Activated T-cell treated with anti-CD3 and anti-CD28 coated beads, Interleukin-2, amount 50 U/mL, for 72 hours (primary cell): ENCODE data around the gene KRT71. TPM values are rescaled to one million over a fixed set of nuclear protein-coding genes. Genes with fewer than 3 reads are reported as not detected.
A peak's percentile ranks its signal among the peaks of the same experiment; 100 is the strongest.

Experiments
- ATAC-seq, 2 donors: fragments of 150-1000 bp; cut with Tn5 transposase; replicated peaks in 1 of 2; 2 replicates each; pipeline ENCODE4 v1.10.0; 2021; ENCODE audit warnings: moderate library complexity in 2 of 2, mild to moderate bottlenecking in 1 of 2
- DNase-seq, 2 donors: peaks; one replicate each; pipeline ENCODE4 v3.0.0; 2021 to 2022; ENCODE audit warnings: mixed read lengths in 1 of 2
- H3K27ac Mint-ChIP-seq: one replicate; pipeline ENCODE4 v1.8.0; 2022; ENCODE audit warnings: mild to moderate bottlenecking, moderate library complexity, mixed read lengths
- H3K27me3 Mint-ChIP-seq: one replicate; pipeline ENCODE4 v1.8.0; 2022; ENCODE audit warnings: low read depth, mixed read lengths
- H3K36me3 Mint-ChIP-seq, 2 donors: one replicate each; pipeline ENCODE4 v1.8.0; 2022; ENCODE audit warnings: mixed read lengths in 2 of 2, mild to moderate bottlenecking in 1 of 2; ENCODE audit not compliant: insufficient read depth in 2 of 2
- H3K4me1 Mint-ChIP-seq: one replicate; pipeline ENCODE4 v1.8.0; 2022; ENCODE audit warnings: low read depth, mixed read lengths
- H3K4me3 Mint-ChIP-seq, 2 donors: one replicate each; pipeline ENCODE4 v1.8.0; 2022; ENCODE audit warnings: mild to moderate bottlenecking in 2 of 2, mixed read lengths in 2 of 2, moderate library complexity in 2 of 2
- H3K9me3 Mint-ChIP-seq, 2 donors: one replicate each; pipeline ENCODE4 v1.8.0; 2022; ENCODE audit warnings: mixed read lengths in 2 of 2
- total RNA-seq, 2 donors: library from RNA; stranded (reverse); gene quantifications; one replicate each; pipeline ENCODE4 v1.2.3, GENCODE V29; 2022

The KRT71 gene
- total RNA-seq, 2 donors from 2014 or later, result not detected

- H3K9me3 Mint-ChIP-seq, result no peaks in the 10 kb centered on the region
- ATAC-seq (peak; percentile 73 to 75), DNase-seq (peak; percentile 60 to 66)
- H3K36me3 Mint-ChIP-seq, result no peaks in the 10 kb centered on the region
- H3K4me3 Mint-ChIP-seq, result no peak overlapping the region
- no peaks in the 10 kb centered on the region for H3K27me3 Mint-ChIP-seq
- H3K4me1 Mint-ChIP-seq, result peaks cover 36% of the 10 kb centered on the region
- no peak overlapping the region for H3K27ac Mint-ChIP-seq
Measured at GRCh38 chr12:52582971-52583456, 30.1 kb upstream of the KRT71 start.

- Mint-ChIP-seq H3K36me3 (no peaks in the 10 kb centered on the region), H3K9me3 (no peaks in the 10 kb centered on the region), H3K27ac (no peak overlapping the region), H3K4me1 (peaks cover 36% of the 10 kb centered on the region), H3K27me3 (no peaks in the 10 kb centered on the region), H3K4me3 (no peak overlapping the region)
- ATAC-seq (peak in 1 of 2 donors; percentile 4), DNase-seq (no peak)
Measured at GRCh38 chr12:52582486-52582885, 29.5 kb upstream of the KRT71 start.

- no peaks in the 10 kb centered on the region for H3K27me3 Mint-ChIP-seq
- no peaks in the 10 kb centered on the region for H3K9me3 Mint-ChIP-seq
- ATAC-seq (no peak), DNase-seq (no peak)
- no peaks in the 10 kb centered on the region for H3K36me3 Mint-ChIP-seq
- no peak overlapping the region for H3K4me3 Mint-ChIP-seq
- peaks cover 28% of the 10 kb centered on the region for H3K4me1 Mint-ChIP-seq
- no peak overlapping the region for H3K27ac Mint-ChIP-seq
Measured at GRCh38 chr12:52581481-52581880, 28.5 kb upstream of the KRT71 start.

- DNase-seq (no peak), ATAC-seq (no peak)
- Mint-ChIP-seq H3K27me3 (no peaks in the 10 kb centered on the region), H3K4me1 (peaks cover 24% of the 10 kb centered on the region), H3K27ac (no peak overlapping the region), H3K9me3 (no peaks in the 10 kb centered on the region), H3K36me3 (no peaks in the 10 kb centered on the region), H3K4me3 (no peak overlapping the region)
Measured at GRCh38 chr12:52581066-52581465, 28.1 kb upstream of the KRT71 start.

- peaks cover 20% of the 10 kb centered on the region for H3K4me1 Mint-ChIP-seq
- H3K27me3 Mint-ChIP-seq, result no peaks in the 10 kb centered on the region
- no peak overlapping the region for H3K27ac Mint-ChIP-seq
Measured at GRCh38 chr12:52580496-52580895, 27.6 kb upstream of the KRT71 start.

GRCh38 chr12:52579468-52580465, 26.8 kb upstream of the KRT71 start:
- no peaks in the 10 kb centered on the region for H3K36me3 Mint-ChIP-seq
- no peak for ATAC-seq
- H3K27me3 Mint-ChIP-seq, result no peaks in the 10 kb centered on the region
- H3K9me3 Mint-ChIP-seq, result no peaks in the 10 kb centered on the region
- DNase-seq, result no peak
- H3K4me3 Mint-ChIP-seq, result no peak overlapping the region
- no peak overlapping the region for H3K27ac Mint-ChIP-seq
- H3K4me1 Mint-ChIP-seq, result peaks cover 14% of the 10 kb centered on the region

More at GRCh38 chr12:52580496-52580895, 27.6 kb upstream of the KRT71 start:
- Mint-ChIP-seq H3K4me3 (no peak overlapping the region), H3K9me3 (no peaks in the 10 kb centered on the region), H3K36me3 (no peaks in the 10 kb centered on the region)
- DNase-seq (no peak), ATAC-seq (no peak)

GRCh38 chr12:52578469-52578868, 25.5 kb upstream of the KRT71 start:
- H3K4me3 Mint-ChIP-seq, result no peak overlapping the region
- no peaks in the 10 kb centered on the region for H3K27me3 Mint-ChIP-seq
- H3K36me3 Mint-ChIP-seq, result no peaks in the 10 kb centered on the region
- ATAC-seq (no peak), DNase-seq (no peak)
- no peaks in the 10 kb centered on the region for H3K9me3 Mint-ChIP-seq
- no peak overlapping the region for H3K27ac Mint-ChIP-seq
- H3K4me1 Mint-ChIP-seq, result peaks cover 8% of the 10 kb centered on the region

GRCh38 chr12:52577316-52577715, 24.4 kb upstream of the KRT71 start:
- ATAC-seq (no peak), DNase-seq (no peak)
- Mint-ChIP-seq H3K36me3 (no peaks in the 10 kb centered on the region), H3K4me1 (peaks cover 10% of the 10 kb centered on the region), H3K9me3 (no peaks in the 10 kb centered on the region), H3K4me3 (no peak overlapping the region), H3K27me3 (no peaks in the 10 kb centered on the region), H3K27ac (no peak overlapping the region)

- Mint-ChIP-seq H3K4me3 (no peak overlapping the region), H3K4me1 (peaks cover 12% of the 10 kb centered on the region), H3K9me3 (no peaks in the 10 kb centered on the region), H3K27ac (no peak overlapping the region), H3K27me3 (no peaks in the 10 kb centered on the region), H3K36me3 (no peaks in the 10 kb centered on the region)
- DNase-seq (no peak), ATAC-seq (no peak)
Measured at GRCh38 chr12:52575948-52576347, 23.0 kb upstream of the KRT71 start.

GRCh38 chr12:52575256-52575655, 22.3 kb upstream of the KRT71 start:
- H3K27ac Mint-ChIP-seq, result no peak overlapping the region
- peaks cover 5% of the 10 kb centered on the region for H3K4me1 Mint-ChIP-seq
- no peak for ATAC-seq
- H3K36me3 Mint-ChIP-seq, result no peaks in the 10 kb centered on the region
- no peaks in the 10 kb centered on the region for H3K9me3 Mint-ChIP-seq
- DNase-seq, result no peak
- no peaks in the 10 kb centered on the region for H3K27me3 Mint-ChIP-seq
- H3K4me3 Mint-ChIP-seq, result no peak overlapping the region

- DNase-seq, result no peak
- Mint-ChIP-seq H3K9me3 (no peaks in the 10 kb centered on the region), H3K27me3 (no peaks in the 10 kb centered on the region), H3K4me3 (no peak within 1 kb of the TSS), H3K36me3 (no peaks in the 10 kb centered on the region), H3K4me1 (peaks cover 4% of the 10 kb centered on the region), H3K27ac (no peak within 1 kb of the TSS)
- ATAC-seq, result no peak
Measured at GRCh38 chr12:52573743-52574142, 20.8 kb upstream of the KRT71 start, which contains the start of gene KRT74. Gene KRT74 (minus strand): TSS chr12:52573843. CDS start chr12:52573777, 66 bp downstream.

GRCh38 chr12:52573306-52573705, 20.4 kb upstream of the KRT71 start:
- Mint-ChIP-seq H3K36me3 (no peaks in the 10 kb centered on the region), H3K4me1 (peaks cover 4% of the 10 kb centered on the region), H3K27ac (no peak overlapping the region), H3K9me3 (no peaks in the 10 kb centered on the region), H3K27me3 (no peaks in the 10 kb centered on the region), H3K4me3 (no peak overlapping the region)
- ATAC-seq, result no peak
- no peak for DNase-seq

- Mint-ChIP-seq H3K9me3 (no peaks in the 10 kb centered on the region), H3K27ac (no peak overlapping the region), H3K4me1 (peaks cover 4% of the 10 kb centered on the region), H3K36me3 (no peaks in the 10 kb centered on the region), H3K4me3 (no peak overlapping the region), H3K27me3 (peaks cover 9% of the 10 kb centered on the region)
- no peak for ATAC-seq
- DNase-seq, result no peak
Measured at GRCh38 chr12:52570511-52570910, 17.6 kb upstream of the KRT71 start.
